C4-2B (cell line): Measurements from ENCODE around the gene C6orf89.

Experiments used
- ZFX ChIP-seq: fragments of 450-650 bp; IDR thresholded peaks from 2 replicates; pipeline ENCODE4 v1.6.1; 2017
- TF ChIP-seq, protein P1 (sequence below): fragments of 450-650 bp; conservative IDR thresholded peaks from 2 replicates; pipeline ENCODE4 v1.5.1; 2017; ENCODE audit warnings: mild to moderate bottlenecking

DNA sequence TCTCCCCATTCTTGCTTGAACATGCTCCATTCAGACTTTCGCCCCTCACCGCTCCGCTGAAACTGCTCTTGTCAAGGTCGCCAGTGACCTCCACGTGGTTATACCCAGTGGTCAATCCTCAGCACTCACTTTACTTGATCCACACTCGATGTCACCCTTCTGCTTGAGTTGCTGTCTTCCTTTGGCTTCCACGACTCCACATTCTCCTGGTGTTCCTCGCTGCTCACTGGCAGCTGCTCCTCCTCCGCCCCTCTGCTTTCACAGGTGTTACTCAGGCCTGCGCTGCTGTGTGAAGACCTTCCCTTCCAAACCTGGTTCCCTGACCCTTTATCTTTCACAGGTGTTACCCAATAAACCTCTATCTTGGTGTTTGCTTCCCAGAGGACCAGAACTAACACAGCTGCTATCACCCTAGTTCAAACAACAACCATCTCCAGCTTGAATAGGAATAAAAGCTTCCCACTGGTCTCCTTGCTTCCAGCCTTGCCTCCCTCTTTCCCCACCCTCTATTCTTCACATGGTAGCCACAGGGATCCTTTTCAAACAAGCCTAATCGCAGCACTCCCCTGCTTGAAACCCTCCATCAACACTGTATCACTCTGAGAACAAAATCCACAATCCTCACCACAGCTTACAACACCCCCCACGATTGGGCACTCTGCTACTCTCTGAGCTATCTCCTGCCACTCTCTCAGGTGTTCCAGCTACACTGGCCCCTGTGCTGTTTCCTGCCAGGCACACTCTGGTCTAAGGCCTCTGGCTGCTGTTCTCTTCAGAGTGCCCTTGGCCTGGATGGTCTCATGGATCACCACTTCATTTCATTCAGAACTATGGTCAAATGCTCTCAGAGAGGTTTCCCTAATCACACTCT, 21.8 kb upstream of the C6orf89 start:
- TF ChIP-seq, protein P1, sequence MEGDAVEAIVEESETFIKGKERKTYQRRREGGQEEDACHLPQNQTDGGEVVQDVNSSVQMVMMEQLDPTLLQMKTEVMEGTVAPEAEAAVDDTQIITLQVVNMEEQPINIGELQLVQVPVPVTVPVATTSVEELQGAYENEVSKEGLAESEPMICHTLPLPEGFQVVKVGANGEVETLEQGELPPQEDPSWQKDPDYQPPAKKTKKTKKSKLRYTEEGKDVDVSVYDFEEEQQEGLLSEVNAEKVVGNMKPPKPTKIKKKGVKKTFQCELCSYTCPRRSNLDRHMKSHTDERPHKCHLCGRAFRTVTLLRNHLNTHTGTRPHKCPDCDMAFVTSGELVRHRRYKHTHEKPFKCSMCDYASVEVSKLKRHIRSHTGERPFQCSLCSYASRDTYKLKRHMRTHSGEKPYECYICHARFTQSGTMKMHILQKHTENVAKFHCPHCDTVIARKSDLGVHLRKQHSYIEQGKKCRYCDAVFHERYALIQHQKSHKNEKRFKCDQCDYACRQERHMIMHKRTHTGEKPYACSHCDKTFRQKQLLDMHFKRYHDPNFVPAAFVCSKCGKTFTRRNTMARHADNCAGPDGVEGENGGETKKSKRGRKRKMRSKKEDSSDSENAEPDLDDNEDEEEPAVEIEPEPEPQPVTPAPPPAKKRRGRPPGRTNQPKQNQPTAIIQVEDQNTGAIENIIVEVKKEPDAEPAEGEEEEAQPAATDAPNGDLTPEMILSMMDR, result no peak
- TF ChIP-seq ZFX, result no peak
